GM18505 (cell line): ENCODE measurements around the gene DUSP5.
"Not testable (repeated sequence)": the region's sequence is repeated elsewhere in the genome, so short reads cannot be mapped to it uniquely, and the experiment has no call there.

Experiments
- ATAC-seq: cut with Tn5 transposase; IDR thresholded peaks from one replicate; pipeline ENCODE4 v1.9.1; 2021; ENCODE audit not compliant: unreplicated experiment
- POLR2A ChIP-seq: IDR thresholded peaks from 4 replicates; pipeline ENCODE4 v1.6.1; 2011; ENCODE audit warnings: borderline replicate concordance; ENCODE audit not compliant: insufficient read depth, insufficient read length; ENCODE audit errors: extremely low read depth

The DUSP5 gene

GRCh38 chr10:110462166-110463095 is 35.3 kb upstream of the DUSP5 start:
- no peak for TF ChIP-seq POLR2A
- no peak for ATAC-seq

- ATAC-seq = not testable (repeated sequence)
Observed at GRCh38 chr10:110468258-110468657, 29.4 kb upstream of the DUSP5 start.

GRCh38 chr10:110470541-110470940 is 27.2 kb upstream of the DUSP5 start:
- not testable (repeated sequence) for ATAC-seq

GRCh38 chr10:110471566-110472139 is 26.1 kb upstream of the DUSP5 start:
- no peak for TF ChIP-seq POLR2A
- no peak for ATAC-seq

GRCh38 chr10:110474017-110474416 is 23.7 kb upstream of the DUSP5 start:
- no peak for TF ChIP-seq POLR2A
- ATAC-seq = no peak

GRCh38 chr10:110474826-110475225 is 22.9 kb upstream of the DUSP5 start:
- no peak for TF ChIP-seq POLR2A
- no peak for ATAC-seq

- ATAC-seq = no peak
Observed at GRCh38 chr10:110475722-110476515, 21.8 kb upstream of the DUSP5 start.

GRCh38 chr10:110479710-110480109 is 18.0 kb upstream of the DUSP5 start:
- ATAC-seq = no peak
- no peak for TF ChIP-seq POLR2A

More at GRCh38 chr10:110475722-110476515, 21.8 kb upstream of the DUSP5 start:
- TF ChIP-seq POLR2A = no peak

GRCh38 chr10:110480387-110480786 is 17.3 kb upstream of the DUSP5 start:
- no peak for ATAC-seq
- TF ChIP-seq POLR2A = no peak

GRCh38 chr10:110481919-110482318 is 15.8 kb upstream of the DUSP5 start:
- no peak for ATAC-seq
- TF ChIP-seq POLR2A = no peak

GRCh38 chr10:110483633-110484032 is 14.1 kb upstream of the DUSP5 start:
- ATAC-seq = no peak
- TF ChIP-seq POLR2A = no peak

- no peak for ATAC-seq
Observed at GRCh38 chr10:110485541-110485940, 12.2 kb upstream of the DUSP5 start.

GRCh38 chr10:110486680-110487410 is 10.9 kb upstream of the DUSP5 start:
- ATAC-seq = no peak
- TF ChIP-seq POLR2A = no peak

More at GRCh38 chr10:110485541-110485940, 12.2 kb upstream of the DUSP5 start:
- TF ChIP-seq POLR2A = no peak
